RWPE2 (cell line): ENCODE data around the gene PDE9A.

Experiments
- ATAC-seq: fragments of 200-7000 bp; cut with Tn5 transposase; 3 replicates; pipeline ENCODE4 v1.9.1; 2021; ENCODE audit warnings: low read depth
- DNase-seq: peaks from one replicate; pipeline ENCODE4 v3.0.0-alpha.2; 2020; ENCODE audit warnings: low spot score
- H3K27ac ChIP-seq: fragments of 450-650 bp; 2 replicates; pipeline ENCODE4 v1.5.1; 2017; ENCODE audit warnings: mild to moderate bottlenecking; ENCODE audit not compliant: poor library complexity, severe bottlenecking
- H3K27me3 ChIP-seq: fragments of 250-450 bp; sonication (Bioruptor Pico); 2 replicates; pipeline ENCODE4 v1.5.1; 2021; ENCODE audit warnings: mild to moderate bottlenecking, moderate library complexity; ENCODE audit not compliant: insufficient read depth, poor library complexity, severe bottlenecking
- H3K36me3 ChIP-seq: fragments of 250-450 bp; sonication (Bioruptor Pico); 2 replicates; pipeline ENCODE4 v1.5.1; 2020; ENCODE audit warnings: low read depth, mild to moderate bottlenecking, moderate library complexity
- H3K4me1 ChIP-seq: fragments of 250-450 bp; sonication (Bioruptor Pico); 2 replicates; pipeline ENCODE4 v1.5.1; 2021; ENCODE audit warnings: mild to moderate bottlenecking, moderate library complexity; ENCODE audit not compliant: insufficient read depth, poor library complexity, severe bottlenecking
- H3K4me3 ChIP-seq: fragments of 250-450 bp; sonication (Bioruptor Pico); 2 replicates; pipeline ENCODE4 v1.5.1; 2021; ENCODE audit warnings: mild to moderate bottlenecking, moderate library complexity; ENCODE audit not compliant: severe bottlenecking
- H3K9me3 ChIP-seq: fragments of 250-450 bp; sonication (Bioruptor Pico); 2 replicates; pipeline ENCODE4 v1.5.1; 2021; ENCODE audit warnings: mild to moderate bottlenecking, moderate library complexity; ENCODE audit not compliant: severe bottlenecking
- CTCF ChIP-seq: fragments of 450-650 bp; IDR thresholded peaks from one replicate; pipeline ENCODE4 v1.5.1; 2017; ENCODE audit warnings: mild to moderate bottlenecking, moderate library complexity; ENCODE audit not compliant: poor library complexity, severe bottlenecking

The PDE9A gene

DNA sequence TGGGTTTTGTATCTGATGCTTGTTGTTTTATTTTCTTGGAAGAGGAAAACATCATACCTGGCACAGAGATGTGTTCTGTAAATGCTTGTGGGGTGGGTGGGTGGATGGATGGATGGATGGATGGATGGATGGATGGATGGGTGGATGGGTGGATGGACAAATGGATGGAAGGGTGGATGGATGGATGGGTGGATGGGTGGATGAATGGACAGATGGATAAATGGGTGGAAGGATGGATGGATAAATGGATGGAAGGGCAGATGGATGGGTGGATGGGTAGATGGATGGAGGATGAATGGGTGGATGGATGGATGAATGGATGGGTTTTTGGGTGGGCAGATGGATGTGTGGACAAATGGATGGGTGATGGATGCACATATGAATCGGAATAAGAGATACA lies 111.5 kb downstream of the PDE9A start:
- TF ChIP-seq CTCF, result no peak
- no peak overlapping the region for H3K4me3 ChIP-seq
- no peaks in the 10 kb centered on the region for H3K9me3 ChIP-seq
- ATAC-seq (no peak), DNase-seq (no peak)
- H3K27ac ChIP-seq, result no peak overlapping the region
- H3K36me3 ChIP-seq, result no peaks in the 10 kb centered on the region; the same call in 1 of the 2 replicates
- H3K27me3 ChIP-seq, result no peaks in the 10 kb centered on the region
- no peaks in the 10 kb centered on the region for H3K4me1 ChIP-seq

DNA sequence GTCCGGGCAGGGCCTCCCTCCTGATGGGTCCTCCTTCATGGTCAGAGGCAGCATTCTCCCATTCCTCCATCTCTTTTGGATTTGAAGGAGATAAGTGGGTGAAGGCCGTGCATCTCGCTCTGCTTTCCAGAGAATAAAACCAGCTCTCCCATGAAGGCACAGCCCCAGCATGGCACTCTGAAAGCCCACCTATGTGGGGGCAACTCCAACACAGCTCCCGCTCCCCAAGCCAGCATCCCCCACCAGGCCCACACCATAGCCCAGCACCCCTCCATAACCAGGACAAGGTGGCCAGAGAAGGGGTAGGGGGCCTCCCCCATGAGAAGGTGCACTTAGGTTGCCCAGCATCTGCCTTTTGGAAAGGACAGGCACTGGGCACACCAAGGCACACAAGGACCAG lies 112.2 kb downstream of the PDE9A start:
- H3K4me3 ChIP-seq, result no peak overlapping the region
- H3K4me1 ChIP-seq, result no peaks in the 10 kb centered on the region
- no peak for ATAC-seq
- H3K27me3 ChIP-seq, result no peaks in the 10 kb centered on the region
- DNase-seq, result no peak
- no peaks in the 10 kb centered on the region for H3K9me3 ChIP-seq
- no peaks in the 10 kb centered on the region; the same call in 1 of the 2 replicates for H3K36me3 ChIP-seq
- no peak overlapping the region for H3K27ac ChIP-seq
- TF ChIP-seq CTCF, result no peak

- Histone ChIP-seq H3K36me3 (no peaks in the 10 kb centered on the region; the same call in 1 of the 2 replicates), H3K9me3 (no peaks in the 10 kb centered on the region), H3K4me1 (no peaks in the 10 kb centered on the region), H3K4me3 (no peak overlapping the region), H3K27me3 (no peaks in the 10 kb centered on the region), H3K27ac (no peak overlapping the region)
- no peak for ATAC-seq
- no peak for DNase-seq
- no peak for TF ChIP-seq CTCF
Measured at GRCh38 chr21:42766739-42767560, 113.5 kb downstream of the PDE9A start.

- TF ChIP-seq CTCF, result no peak
- no peak overlapping the region for H3K4me3 ChIP-seq
- H3K27me3 ChIP-seq, result no peaks in the 10 kb centered on the region
- H3K9me3 ChIP-seq, result no peaks in the 10 kb centered on the region
- DNase-seq, result no peak
- no peaks in the 10 kb centered on the region for H3K4me1 ChIP-seq
- no peak for ATAC-seq
- no peaks in the 10 kb centered on the region; the same call in 1 of the 2 replicates for H3K36me3 ChIP-seq
- H3K27ac ChIP-seq, result no peak overlapping the region
Measured at GRCh38 chr21:42767561-42767835, 114.1 kb downstream of the PDE9A start.

GRCh38 chr21:42768324-42769121 lies 115.1 kb downstream of the PDE9A start:
- no peaks in the 10 kb centered on the region; the same call in 1 of the 2 replicates for H3K36me3 ChIP-seq
- no peaks in the 10 kb centered on the region for H3K9me3 ChIP-seq
- no peak for ATAC-seq
- H3K4me1 ChIP-seq, result no peaks in the 10 kb centered on the region
- no peaks in the 10 kb centered on the region for H3K27me3 ChIP-seq
- TF ChIP-seq CTCF, result no peak
- no peak for DNase-seq
- H3K27ac ChIP-seq, result no peak overlapping the region
- no peak overlapping the region for H3K4me3 ChIP-seq
